Vagina (tissue), 2 donors: ENCODE results near the gene HTD2. TPM values are rescaled to one million over a fixed set of nuclear protein-coding genes. Genes with fewer than 3 reads are reported as not detected.
A peak's percentile ranks its signal among the peaks of the same experiment; 100 is the strongest.

Source experiments
- DNase-seq, 2 donors: peaks; one replicate each; pipeline ENCODE4 v3.0.0-alpha.2; 2017; ENCODE audit errors: extremely low spot score in 2 of 2
- H3K27ac ChIP-seq: fragments of 200-600 bp; sonication (generic); one replicate; pipeline ENCODE4 v1.5.1; 2019
- H3K27me3 ChIP-seq: fragments of 200-600 bp; sonication (generic); one replicate; pipeline ENCODE4 v1.5.1; 2019
- H3K36me3 ChIP-seq, 2 donors: fragments of 200-600 bp; sonication (generic); one replicate each; pipeline ENCODE4 v1.5.1; 2017 to 2019
- H3K4me1 ChIP-seq: fragments of 200-600 bp; sonication (generic); one replicate; pipeline ENCODE4 v1.5.1; 2019
- H3K4me3 ChIP-seq, 2 donors: fragments of 200-600 bp; sonication (generic); 1 replicate in 1 of 2; 2 replicates in 1 of 2; pipeline ENCODE4 v1.5.1; 2016 to 2019
- H3K9me3 ChIP-seq: fragments of 200-600 bp; sonication (generic); one replicate; pipeline ENCODE4 v1.5.1; 2019
- POLR2A ChIP-seq, 2 donors: fragments of 450-650 bp; IDR thresholded peaks; one replicate each; pipeline ENCODE4 v1.6.1; 2017; ENCODE audit warnings: antibody characterized with exemption in 2 of 2, mild to moderate bottlenecking in 2 of 2, moderate library complexity in 2 of 2
- POLR2AphosphoS5 ChIP-seq, 2 donors: sonication (generic); formaldehyde crosslinking; IDR thresholded peaks; one replicate each; pipeline ENCODE4 v1.9.0; 2017; ENCODE audit warnings: antibody characterized with exemption in 2 of 2, mild to moderate bottlenecking in 2 of 2, low read depth in 1 of 2; ENCODE audit not compliant: insufficient read depth in 1 of 2
- intact Hi-C: fragments of 100-400 bp; cut with DNase I; formaldehyde crosslinking; loops from one replicate; pipeline ENCODE4 v1.15.1; 2023
- total RNA-seq: library from RNA; depleted of rRNA; stranded (reverse); fragments of >200 nt; gene quantifications from one replicate; pipeline ENCODE4 v1.2.3, GENCODE V29; 2016
- TF ChIP-seq, protein P1 (sequence below), 3 experiments: fragments of 450-650 bp in 2 of 3; fragments of 200-600 bp in 1 of 3; sonication (generic) in 1 of 3; IDR thresholded peaks; one replicate each; pipeline ENCODE4 v1.5.1; 2017 to 2019; ENCODE audit warnings: antibody characterized with exemption in 3 of 3, mild to moderate bottlenecking in 2 of 3, moderate library complexity in 2 of 3

HTD2 gene
- total RNA-seq, 1 donor from 2014 or later: 3.7 TPM

DNA sequence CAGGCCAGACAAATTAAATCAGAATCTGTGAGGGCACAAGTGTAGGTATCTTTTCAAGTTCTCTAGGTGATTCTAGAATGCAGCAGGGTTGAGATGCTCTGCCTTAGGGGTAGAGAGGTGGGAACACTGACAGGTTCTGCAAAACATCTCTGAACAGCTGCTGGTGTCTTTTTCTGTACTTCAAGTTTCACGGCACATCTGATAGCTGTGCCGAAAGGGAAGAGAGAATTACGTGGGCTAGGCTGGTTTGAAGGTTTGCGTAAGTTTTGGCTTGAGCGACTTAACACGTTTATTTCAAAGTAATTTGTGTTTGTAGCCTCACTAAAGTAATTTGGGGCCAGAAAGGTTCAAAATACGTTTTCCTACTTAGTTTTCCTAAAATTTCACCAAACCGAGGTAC is 48.9 kb downstream of the HTD2 start:
- TF ChIP-seq, protein P1, sequence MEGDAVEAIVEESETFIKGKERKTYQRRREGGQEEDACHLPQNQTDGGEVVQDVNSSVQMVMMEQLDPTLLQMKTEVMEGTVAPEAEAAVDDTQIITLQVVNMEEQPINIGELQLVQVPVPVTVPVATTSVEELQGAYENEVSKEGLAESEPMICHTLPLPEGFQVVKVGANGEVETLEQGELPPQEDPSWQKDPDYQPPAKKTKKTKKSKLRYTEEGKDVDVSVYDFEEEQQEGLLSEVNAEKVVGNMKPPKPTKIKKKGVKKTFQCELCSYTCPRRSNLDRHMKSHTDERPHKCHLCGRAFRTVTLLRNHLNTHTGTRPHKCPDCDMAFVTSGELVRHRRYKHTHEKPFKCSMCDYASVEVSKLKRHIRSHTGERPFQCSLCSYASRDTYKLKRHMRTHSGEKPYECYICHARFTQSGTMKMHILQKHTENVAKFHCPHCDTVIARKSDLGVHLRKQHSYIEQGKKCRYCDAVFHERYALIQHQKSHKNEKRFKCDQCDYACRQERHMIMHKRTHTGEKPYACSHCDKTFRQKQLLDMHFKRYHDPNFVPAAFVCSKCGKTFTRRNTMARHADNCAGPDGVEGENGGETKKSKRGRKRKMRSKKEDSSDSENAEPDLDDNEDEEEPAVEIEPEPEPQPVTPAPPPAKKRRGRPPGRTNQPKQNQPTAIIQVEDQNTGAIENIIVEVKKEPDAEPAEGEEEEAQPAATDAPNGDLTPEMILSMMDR (IDR thresholded peaks at IDR 0.05): no peak
- no peak for TF ChIP-seq POLR2A (IDR thresholded peaks at IDR 0.05)
- no peak for TF ChIP-seq POLR2AphosphoS5 (IDR thresholded peaks at IDR 0.05; ENCODE audit: insufficient read depth in 1 of 2, low read depth in 1 of 2)
- Histone ChIP-seq H3K9me3 (no peaks in the 10 kb centered on the region), H3K27ac (no peak overlapping the region), H3K4me1 (peaks cover 43% of the 10 kb centered on the region), H3K4me3 (no peak overlapping the region), H3K36me3 (no peaks in the 10 kb centered on the region), H3K27me3 (no peaks in the 10 kb centered on the region)
- DNase-seq: no peak
- intact Hi-C loops: no loop called here

GRCh38 chr3:58356054-58356453 is 49.7 kb downstream of the HTD2 start:
- no peaks in the 10 kb centered on the region for H3K9me3 ChIP-seq
- intact Hi-C loops: no loop called here
- no peaks in the 10 kb centered on the region for H3K36me3 ChIP-seq
- H3K27ac ChIP-seq: peak overlapping the region; percentile 44
- H3K4me3 ChIP-seq: no peak overlapping the region
- no peaks in the 10 kb centered on the region for H3K27me3 ChIP-seq
- TF ChIP-seq, protein P1 (IDR thresholded peaks at IDR 0.05): no peak
- TF ChIP-seq POLR2A (IDR thresholded peaks at IDR 0.05) (no peak), POLR2AphosphoS5 (IDR thresholded peaks at IDR 0.05; ENCODE audit: insufficient read depth in 1 of 2, low read depth in 1 of 2) (no peak)
- peaks cover 34% of the 10 kb centered on the region for H3K4me1 ChIP-seq
- no peak for DNase-seq

DNA sequence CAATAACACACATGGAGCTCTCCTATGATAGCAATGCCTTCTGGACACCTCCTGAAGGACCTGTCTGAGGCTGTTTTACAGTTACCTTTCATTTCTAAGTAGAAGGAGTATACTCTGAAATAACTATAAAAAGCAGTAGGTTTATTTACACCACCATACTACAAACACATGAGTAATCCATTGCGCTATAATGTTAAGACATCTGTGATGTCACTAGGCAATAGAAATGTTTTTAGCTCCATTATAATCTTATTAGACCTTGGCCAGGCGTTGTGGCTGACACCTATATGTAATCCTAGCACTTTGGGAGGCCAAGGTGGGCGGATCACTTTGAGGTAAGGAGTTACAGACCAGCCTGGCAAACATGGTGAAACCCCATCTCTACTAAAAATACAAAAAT is 51.1 kb downstream of the HTD2 start:
- no peak overlapping the region for H3K27ac ChIP-seq
- TF ChIP-seq POLR2A (IDR thresholded peaks at IDR 0.05): no peak
- TF ChIP-seq, protein P1 (IDR thresholded peaks at IDR 0.05): no peak
- TF ChIP-seq POLR2AphosphoS5 (IDR thresholded peaks at IDR 0.05; ENCODE audit: insufficient read depth in 1 of 2, low read depth in 1 of 2): no peak
- peaks cover 24% of the 10 kb centered on the region for H3K4me1 ChIP-seq

GRCh38 chr3:58358092-58358491 is 51.8 kb downstream of the HTD2 start:
- H3K9me3 ChIP-seq: no peaks in the 10 kb centered on the region
- H3K4me3 ChIP-seq: no peak overlapping the region
- no peak for DNase-seq
- intact Hi-C loops: no loop called here
- no peaks in the 10 kb centered on the region for H3K36me3 ChIP-seq
- TF ChIP-seq, protein P1 (IDR thresholded peaks at IDR 0.05): no peak
- TF ChIP-seq POLR2A (IDR thresholded peaks at IDR 0.05) (no peak), POLR2AphosphoS5 (IDR thresholded peaks at IDR 0.05; ENCODE audit: insufficient read depth in 1 of 2, low read depth in 1 of 2) (no peak)
- peaks cover 24% of the 10 kb centered on the region for H3K4me1 ChIP-seq
- no peak overlapping the region for H3K27ac ChIP-seq
- no peaks in the 10 kb centered on the region for H3K27me3 ChIP-seq

More for the DNA sequence above, 51.1 kb downstream of the HTD2 start:
- no peak overlapping the region for H3K4me3 ChIP-seq
- H3K36me3 ChIP-seq: no peaks in the 10 kb centered on the region
- no peak for DNase-seq
- no peaks in the 10 kb centered on the region for H3K9me3 ChIP-seq
- H3K27me3 ChIP-seq: no peaks in the 10 kb centered on the region
- intact Hi-C loops: no loop called here

DNA sequence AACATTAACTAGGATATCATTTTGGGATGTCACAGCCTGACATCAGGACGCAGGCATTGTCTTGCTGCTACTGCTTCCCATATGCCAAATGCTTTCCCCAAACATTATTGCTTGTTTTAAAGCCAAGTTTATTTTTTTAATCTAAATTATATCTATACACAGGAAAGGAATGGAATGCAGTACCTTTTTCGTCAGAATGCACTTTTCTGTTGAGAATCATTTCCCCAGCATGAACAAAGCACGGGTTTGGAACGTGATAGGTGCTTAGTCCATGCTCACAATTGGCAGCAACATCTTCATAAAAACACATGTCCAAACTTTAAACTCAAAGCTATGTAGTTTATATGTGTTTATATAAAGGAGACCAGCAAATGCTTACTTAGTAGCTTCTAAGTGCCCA is 52.5 kb downstream of the HTD2 start:
- no peak overlapping the region for H3K27ac ChIP-seq
- no peak overlapping the region for H3K4me3 ChIP-seq
- no peaks in the 10 kb centered on the region for H3K27me3 ChIP-seq
- H3K9me3 ChIP-seq: no peaks in the 10 kb centered on the region
- intact Hi-C loops: no loop called here
- H3K36me3 ChIP-seq: no peaks in the 10 kb centered on the region
- H3K4me1 ChIP-seq: peaks cover 24% of the 10 kb centered on the region
- DNase-seq: no peak
- TF ChIP-seq POLR2A (IDR thresholded peaks at IDR 0.05): no peak
- TF ChIP-seq, protein P1 (IDR thresholded peaks at IDR 0.05): no peak
- no peak for TF ChIP-seq POLR2AphosphoS5 (IDR thresholded peaks at IDR 0.05; ENCODE audit: insufficient read depth in 1 of 2, low read depth in 1 of 2)
